Activated T-helper 1 cell treated with anti-CD3 and anti-CD28 coated beads, Interleukin-12 subunit alpha, Interleukin-12 subunit beta, Interleukin-2, Interleukin-4 antibody, amounts not matched to agents 30 ng/mL and 10 ng/mL and 1 ng/mL, durations not matched to agents 14 hours and 24 hours and 36 hours (primary cell): ENCODE results near the gene VSIG10L2. TPM values are rescaled to one million over a fixed set of nuclear protein-coding genes. Genes with fewer than 3 reads are reported as not detected.
A peak's percentile ranks its signal among the peaks of the same experiment; 100 is the strongest.

ENCODE experiments used
- DNase-seq: peaks from one replicate; pipeline ENCODE4 v3.0.0; 2021; ENCODE audit warnings: low spot score
- H3K27ac Mint-ChIP-seq: one replicate; pipeline ENCODE4 v1.8.0; 2021; ENCODE audit warnings: mild to moderate bottlenecking, mixed read lengths
- H3K27me3 Mint-ChIP-seq: one replicate; pipeline ENCODE4 v1.8.0; 2022; ENCODE audit warnings: mild to moderate bottlenecking, moderate library complexity, mixed read lengths; ENCODE audit not compliant: insufficient read depth
- H3K36me3 Mint-ChIP-seq: one replicate; pipeline ENCODE4 v1.8.0; 2021; ENCODE audit warnings: low read depth, mixed read lengths
- H3K4me1 Mint-ChIP-seq: one replicate; pipeline ENCODE4 v1.8.0; 2021; ENCODE audit warnings: low read depth, mixed read lengths
- H3K4me3 Mint-ChIP-seq: one replicate; pipeline ENCODE4 v1.8.0; 2021; ENCODE audit warnings: mild to moderate bottlenecking, moderate library complexity, mixed read lengths
- H3K9me3 Mint-ChIP-seq: one replicate; pipeline ENCODE4 v1.8.0; 2021; ENCODE audit warnings: mixed read lengths
- intact Hi-C: fragments of 100-400 bp; cut with micrococcal nuclease; formaldehyde crosslinking; loops from one replicate; pipeline ENCODE4 v1.15.1; 2024
- total RNA-seq: library from RNA; stranded (reverse); gene quantifications from 2 replicates; pipeline ENCODE4 v1.2.3, GENCODE V29; 2022

VSIG10L2 gene
- total RNA-seq, 1 donor from 2014 or later: not detected

DNA sequence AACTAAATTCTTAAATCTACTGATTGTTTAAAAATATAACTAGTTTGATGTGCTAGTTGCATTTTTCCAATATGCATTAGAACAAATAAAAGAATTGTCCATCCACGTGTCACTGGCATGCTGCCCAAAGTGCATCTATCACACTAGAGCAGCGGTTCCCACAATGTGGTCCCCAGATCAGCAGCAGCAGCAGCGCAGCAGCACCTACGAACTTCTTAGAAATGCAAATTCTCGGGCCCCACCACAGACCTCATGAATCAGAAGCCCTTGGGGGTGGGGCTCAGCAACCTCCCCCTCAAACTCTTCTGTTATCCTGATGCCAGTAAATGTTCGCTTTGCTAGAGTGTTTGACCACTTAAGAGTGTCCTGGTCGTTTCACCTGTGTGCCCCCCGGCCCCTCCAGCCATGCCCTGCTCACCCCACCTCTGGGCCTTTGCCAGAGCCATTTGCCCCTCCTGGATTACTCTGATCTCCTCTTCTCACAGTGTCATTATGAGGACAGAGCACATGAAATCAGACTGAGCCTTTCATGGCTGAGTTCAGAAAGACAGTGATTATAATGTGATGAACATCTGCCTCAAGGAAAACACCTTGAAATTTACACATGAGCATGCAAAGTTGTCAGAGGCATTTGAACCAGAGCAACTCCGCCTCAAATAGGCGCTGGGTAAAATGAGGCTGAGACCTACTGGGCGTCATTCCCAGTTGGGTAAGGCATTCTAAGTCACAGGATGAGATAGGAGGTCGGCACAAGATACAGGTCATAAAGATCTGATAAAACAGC lies 12.6 kb upstream of the VSIG10L2 start:
- DNase-seq: no peak
- Mint-ChIP-seq H3K27ac (no peak overlapping the region), H3K4me1 (no peaks in the 10 kb centered on the region), H3K36me3 (no peaks in the 10 kb centered on the region), H3K4me3 (no peak overlapping the region), H3K27me3 (peaks cover 23% of the 10 kb centered on the region), H3K9me3 (no peaks in the 10 kb centered on the region)
- intact Hi-C loops: no loop called here

DNA sequence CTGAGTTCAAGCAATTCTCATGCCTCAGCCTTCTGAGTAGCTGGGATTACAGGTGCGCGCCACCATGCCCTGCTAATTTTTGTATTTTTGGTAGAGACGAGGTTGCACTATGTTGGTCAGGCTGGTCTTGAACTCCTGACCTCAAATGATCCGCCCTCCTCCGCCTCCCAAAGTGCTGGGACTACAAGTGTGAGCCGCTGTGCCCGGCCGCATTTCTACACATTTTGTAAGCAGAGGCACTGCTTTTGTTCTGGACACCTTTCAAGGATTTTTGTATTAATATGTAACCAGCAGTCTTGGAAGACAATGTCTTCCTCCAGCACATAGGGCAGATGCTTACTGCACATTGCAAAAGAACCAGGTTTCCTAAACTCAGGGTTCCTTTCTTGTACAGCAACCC lies 11.4 kb upstream of the VSIG10L2 start:
- Mint-ChIP-seq H3K27ac (no peak overlapping the region), H3K4me3 (no peak overlapping the region), H3K4me1 (no peaks in the 10 kb centered on the region), H3K9me3 (no peaks in the 10 kb centered on the region), H3K36me3 (no peaks in the 10 kb centered on the region), H3K27me3 (peaks cover 18% of the 10 kb centered on the region)
- intact Hi-C loops: no loop called here
- no peak for DNase-seq

DNA sequence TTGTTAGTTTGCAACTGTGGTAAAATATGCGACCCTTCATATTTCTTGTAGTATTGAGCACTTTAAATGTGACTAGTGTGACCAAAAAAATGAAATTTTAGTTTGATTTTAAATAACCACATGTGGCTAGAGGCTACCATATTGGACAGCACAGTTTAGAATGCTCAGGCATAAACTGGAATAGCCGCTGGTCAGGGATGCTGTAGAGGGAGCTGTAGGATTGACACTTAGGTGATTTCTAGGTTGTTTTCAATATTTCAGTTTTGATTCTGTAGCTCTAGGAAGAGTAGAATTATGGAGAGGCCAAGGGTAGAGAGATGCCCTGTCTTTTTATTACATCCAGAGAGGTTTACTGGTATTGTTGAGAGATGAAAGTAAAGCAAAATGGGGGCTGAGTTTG lies 10.8 kb upstream of the VSIG10L2 start:
- Mint-ChIP-seq H3K27ac (no peak overlapping the region), H3K4me3 (no peak overlapping the region), H3K9me3 (no peaks in the 10 kb centered on the region), H3K27me3 (peaks cover 18% of the 10 kb centered on the region), H3K36me3 (no peaks in the 10 kb centered on the region), H3K4me1 (no peaks in the 10 kb centered on the region)
- intact Hi-C loops: no loop called here
- no peak for DNase-seq

DNA sequence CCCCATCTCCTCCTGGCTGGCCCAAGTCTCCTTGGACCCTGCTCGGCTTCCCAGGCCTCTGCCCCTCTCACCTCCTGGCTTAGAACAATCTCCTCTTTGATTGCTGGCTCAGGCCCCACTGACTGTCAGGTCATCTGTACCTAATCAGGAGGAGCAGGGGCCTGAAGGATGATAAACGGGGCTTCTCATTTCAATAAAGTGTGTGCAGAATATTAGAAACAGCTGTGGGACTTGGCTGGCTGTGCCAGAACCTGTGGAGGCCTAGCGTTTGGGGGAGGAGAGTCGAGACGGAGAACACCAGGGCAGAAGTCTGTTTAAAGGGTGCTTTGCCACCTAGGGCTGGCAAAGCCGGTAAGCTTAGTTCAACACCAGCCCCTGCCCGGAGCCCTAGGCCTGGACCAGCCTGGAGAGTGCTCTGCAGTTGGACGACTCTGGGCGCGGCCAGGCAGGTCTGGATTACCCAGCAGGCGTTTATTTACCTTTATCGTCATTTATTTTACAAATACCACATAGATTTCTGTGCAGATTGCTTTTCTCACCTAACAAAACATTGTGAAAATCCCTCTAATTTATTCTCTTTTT lies 10.1 kb upstream of the VSIG10L2 start:
- H3K9me3 Mint-ChIP-seq: no peaks in the 10 kb centered on the region
- DNase-seq: no peak
- peaks cover 18% of the 10 kb centered on the region for H3K27me3 Mint-ChIP-seq
- intact Hi-C loops: no loop called here
- no peaks in the 10 kb centered on the region for H3K4me1 Mint-ChIP-seq
- no peaks in the 10 kb centered on the region for H3K36me3 Mint-ChIP-seq
- no peak overlapping the region for H3K27ac Mint-ChIP-seq
- no peak overlapping the region for H3K4me3 Mint-ChIP-seq

DNA sequence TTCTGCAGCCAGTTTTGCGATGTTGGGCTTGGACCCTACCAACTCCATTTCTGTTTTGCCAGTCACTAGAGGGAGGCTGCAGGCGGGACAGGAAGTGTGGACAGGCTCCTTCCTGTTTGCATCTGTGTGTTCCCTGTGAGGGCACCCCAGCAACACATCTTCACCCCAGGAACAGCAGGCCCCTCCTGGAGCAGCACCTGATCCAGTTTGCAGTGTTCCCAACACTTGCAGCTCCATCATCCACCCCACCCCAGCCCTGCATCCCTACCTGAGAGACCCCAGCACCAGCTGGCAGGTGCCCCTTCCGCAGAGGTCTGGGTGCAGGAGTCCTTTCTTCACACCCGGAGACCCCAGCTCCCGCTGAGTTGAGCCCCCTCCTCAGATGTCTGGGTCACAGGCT lies 7.4 kb upstream of the VSIG10L2 start:
- intact Hi-C loops: no loop called here
- no peaks in the 10 kb centered on the region for H3K36me3 Mint-ChIP-seq
- peaks cover 11% of the 10 kb centered on the region for H3K27me3 Mint-ChIP-seq
- no peak for DNase-seq
- H3K4me1 Mint-ChIP-seq: no peaks in the 10 kb centered on the region
- no peak overlapping the region for H3K27ac Mint-ChIP-seq
- H3K9me3 Mint-ChIP-seq: no peaks in the 10 kb centered on the region
- no peak overlapping the region for H3K4me3 Mint-ChIP-seq

DNA sequence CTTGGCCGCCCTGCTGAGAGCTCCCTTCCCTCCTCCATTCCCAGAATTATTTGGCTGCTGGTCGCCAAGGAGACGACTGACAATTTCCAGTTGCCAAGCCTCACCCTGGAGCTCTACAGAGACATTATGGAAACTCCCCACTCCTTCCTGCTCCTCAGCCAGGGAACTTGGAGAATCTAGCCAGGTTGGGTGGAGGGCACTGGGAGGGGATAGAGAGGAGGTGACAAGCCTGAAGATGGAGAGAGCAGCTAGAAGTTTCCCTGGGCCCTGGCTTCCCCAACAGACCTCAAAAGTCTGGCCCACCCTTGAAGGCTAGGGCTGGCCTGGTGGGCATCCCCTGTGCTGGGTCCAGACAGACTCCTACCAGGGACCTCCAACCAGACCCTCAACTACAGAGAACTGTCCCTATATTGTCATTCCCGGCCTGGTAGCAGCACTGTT lies 6.7 kb upstream of the VSIG10L2 start:
- Mint-ChIP-seq H3K36me3 (no peaks in the 10 kb centered on the region), H3K4me3 (no peak overlapping the region), H3K4me1 (no peaks in the 10 kb centered on the region), H3K9me3 (no peaks in the 10 kb centered on the region), H3K27ac (no peak overlapping the region), H3K27me3 (peaks cover 11% of the 10 kb centered on the region)
- no peak for DNase-seq
- intact Hi-C loops: no loop called here

DNA sequence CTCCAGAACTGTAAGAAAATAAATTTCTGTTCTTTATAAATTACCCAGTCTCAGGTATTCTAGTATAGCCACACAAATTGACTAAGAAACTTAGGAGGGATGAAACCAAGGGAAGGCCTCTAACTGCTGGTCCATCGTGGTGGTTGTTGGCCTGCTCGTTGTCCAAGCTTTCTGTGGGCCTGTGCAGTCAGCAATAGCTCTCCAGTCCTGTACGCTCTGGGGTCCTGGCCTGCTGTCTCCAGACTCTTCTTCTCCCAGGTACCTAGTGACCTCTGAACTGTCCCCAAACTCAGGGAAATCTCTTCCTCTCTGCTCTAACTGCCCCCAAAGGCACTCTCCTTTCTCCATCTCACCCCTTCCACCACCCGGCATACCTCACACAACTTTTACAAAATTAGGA lies 5.7 kb upstream of the VSIG10L2 start:
- Mint-ChIP-seq H3K4me1 (no peaks in the 10 kb centered on the region), H3K27me3 (peaks cover 7% of the 10 kb centered on the region), H3K4me3 (no peak overlapping the region), H3K36me3 (no peaks in the 10 kb centered on the region), H3K27ac (no peak overlapping the region), H3K9me3 (no peaks in the 10 kb centered on the region)
- DNase-seq: no peak
- intact Hi-C loops: loop anchor here (5.0 kb wide), 1 partner anchor 122 kb away; the partner anchor contains the start of gene CDON

DNA sequence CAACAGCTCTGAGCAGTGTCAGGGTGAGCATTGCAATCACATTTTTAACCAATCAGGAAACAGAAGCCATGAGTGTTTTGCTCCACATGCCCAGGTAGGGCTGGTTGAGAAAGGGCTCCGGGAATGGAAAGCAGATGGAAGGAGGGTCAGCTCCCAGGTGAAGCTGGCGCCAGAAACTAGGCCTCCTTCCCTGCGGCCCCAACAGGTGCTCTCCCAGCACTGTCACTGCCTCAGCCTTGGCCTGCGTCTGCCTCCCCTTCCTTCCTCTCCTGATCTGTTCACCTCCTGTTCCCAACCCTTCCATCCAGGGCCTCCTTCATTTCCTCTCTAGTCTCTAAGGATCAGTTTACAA lies 4.6 kb upstream of the VSIG10L2 start:
- no peak for DNase-seq
- Mint-ChIP-seq H3K27me3 (peaks cover 5% of the 10 kb centered on the region), H3K4me1 (no peaks in the 10 kb centered on the region), H3K4me3 (no peak overlapping the region), H3K27ac (peak overlapping the region; percentile 11), H3K36me3 (no peaks in the 10 kb centered on the region), H3K9me3 (no peaks in the 10 kb centered on the region)
- intact Hi-C loops: loop anchor here (5.0 kb wide), 1 partner anchor 121 kb away; the partner anchor contains the start of gene CDON

DNA sequence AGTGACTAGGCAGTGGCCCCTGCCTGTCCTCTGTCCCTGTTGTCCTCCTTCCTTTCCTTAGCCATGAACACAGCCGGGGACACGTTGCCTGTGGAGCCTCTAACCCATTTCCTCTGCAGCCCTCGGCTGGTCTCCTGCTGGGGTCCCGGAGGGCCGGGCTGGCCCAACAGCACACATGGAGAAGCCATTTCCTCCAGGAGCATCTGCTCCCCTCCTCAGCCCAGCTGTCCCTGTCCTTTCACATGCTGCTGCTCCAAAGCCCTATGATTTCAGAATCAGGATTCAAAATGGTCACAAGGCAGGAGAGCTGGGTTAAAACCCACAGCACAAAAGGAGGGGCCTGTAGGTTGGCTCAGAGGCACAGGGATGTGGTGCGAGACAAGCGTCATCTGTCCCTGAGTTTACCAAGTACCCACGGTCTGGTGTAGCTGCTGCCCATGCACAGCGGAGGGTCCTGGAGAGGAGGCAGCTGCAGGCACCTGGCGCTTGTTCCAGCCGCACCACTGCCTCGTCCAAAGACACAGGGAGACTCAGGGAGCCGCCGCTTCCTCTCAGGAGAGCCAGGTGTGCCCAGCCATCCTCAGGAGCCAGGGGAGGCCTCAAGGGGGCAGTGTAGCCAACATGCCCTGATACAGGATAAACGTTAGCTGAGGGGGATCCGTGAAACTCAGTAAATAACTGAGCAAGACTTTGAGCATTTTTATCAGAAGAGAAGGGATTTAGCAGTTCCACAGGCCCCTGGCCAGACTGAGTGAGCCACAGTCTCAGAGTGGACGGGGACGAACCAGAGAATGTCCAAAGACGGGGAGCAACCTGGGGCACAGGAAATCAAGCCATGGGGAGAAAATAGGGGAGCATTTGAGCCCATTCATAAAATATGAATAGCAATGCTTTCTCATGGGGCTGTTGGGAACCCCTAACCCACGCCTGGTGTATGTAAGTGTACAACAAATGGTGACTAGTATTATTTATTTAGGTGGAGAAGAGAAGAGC lies 3.9 kb upstream of the VSIG10L2 start:
- peak; percentile 9 for DNase-seq
- H3K36me3 Mint-ChIP-seq: no peaks in the 10 kb centered on the region
- intact Hi-C loops: loop anchor here (1.0 to 5.0 kb wide), 2 partner anchors 120 to 252 kb away; partner anchors contain the start of gene CDON
- H3K27ac Mint-ChIP-seq: peak overlapping the region; percentile 11
- H3K4me1 Mint-ChIP-seq: no peaks in the 10 kb centered on the region
- no peaks in the 10 kb centered on the region for H3K9me3 Mint-ChIP-seq
- no peak overlapping the region for H3K4me3 Mint-ChIP-seq
- H3K27me3 Mint-ChIP-seq: peaks cover under 1% of the 10 kb centered on the region

DNA sequence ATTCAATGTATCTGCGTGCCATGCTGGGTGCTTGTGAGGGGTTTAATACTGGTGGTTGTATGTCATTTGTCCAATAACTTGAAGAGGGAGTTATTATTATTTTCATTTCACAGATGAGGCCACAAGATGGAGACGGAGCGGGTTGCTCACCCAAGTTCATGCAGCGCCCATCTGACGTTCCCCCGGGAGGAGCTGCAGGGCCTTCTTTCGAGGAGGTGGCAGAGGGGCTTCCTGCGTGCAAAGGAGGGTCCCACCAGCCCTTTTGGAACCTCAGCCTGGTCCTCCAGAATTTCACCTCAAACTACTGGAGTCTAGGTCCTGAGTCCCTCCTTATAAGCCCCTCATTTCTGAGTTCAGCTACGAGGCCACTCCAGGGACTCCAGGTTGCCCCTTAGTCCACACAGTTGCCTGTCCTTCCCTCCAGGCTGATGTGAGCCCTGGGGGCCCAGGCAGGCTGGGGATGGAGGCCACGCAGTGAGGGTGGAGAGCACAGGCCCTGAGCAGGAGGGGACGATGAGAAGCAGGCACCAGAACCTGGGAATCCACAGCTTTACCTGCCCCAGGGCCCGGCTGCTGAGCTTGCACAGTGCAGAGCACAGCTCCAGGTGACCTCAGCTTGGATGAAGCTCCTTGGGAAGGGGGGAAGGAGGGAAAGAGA lies 2.9 kb upstream of the VSIG10L2 start:
- H3K27ac Mint-ChIP-seq: no peak overlapping the region
- H3K4me3 Mint-ChIP-seq: no peak overlapping the region
- H3K9me3 Mint-ChIP-seq: no peaks in the 10 kb centered on the region
- DNase-seq: no peak
- no peaks in the 10 kb centered on the region for H3K27me3 Mint-ChIP-seq
- no peaks in the 10 kb centered on the region for H3K4me1 Mint-ChIP-seq
- no peaks in the 10 kb centered on the region for H3K36me3 Mint-ChIP-seq
- intact Hi-C loops: loop anchor here (1.0 to 5.0 kb wide), 2 partner anchors 119 to 251 kb away; partner anchors contain the start of gene CDON

DNA sequence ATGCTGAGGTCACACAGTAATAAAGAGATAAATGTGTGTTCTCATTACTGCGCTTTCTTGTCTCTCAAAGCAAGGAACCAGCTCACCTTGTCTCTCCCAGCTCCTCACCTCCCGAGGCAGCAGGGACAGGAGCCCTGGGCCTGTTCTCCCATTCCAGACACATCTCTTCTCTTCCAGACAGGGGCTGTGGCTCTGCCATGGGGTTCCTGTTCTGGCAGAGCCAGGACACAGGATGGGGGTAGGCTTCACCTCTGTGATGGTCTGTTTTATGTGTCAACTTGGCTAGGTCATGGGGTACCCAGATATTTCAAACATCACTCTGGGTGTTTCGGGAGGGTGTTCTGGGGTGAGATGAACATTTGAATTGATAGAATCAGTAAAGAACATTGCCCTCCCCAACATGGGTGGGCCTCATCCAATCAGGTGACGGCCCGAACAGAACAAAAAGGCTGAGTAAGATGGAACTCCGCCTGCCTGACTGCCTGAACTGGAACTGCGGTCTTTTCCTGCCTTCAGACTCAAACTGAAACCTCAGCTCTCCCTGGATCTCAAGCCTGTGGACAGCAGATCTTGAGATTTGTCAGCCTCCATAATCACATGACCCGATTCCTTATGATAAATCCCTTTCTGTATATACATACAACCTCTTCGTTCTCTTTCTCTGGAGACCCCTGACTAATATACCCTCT lies 2.0 kb upstream of the VSIG10L2 start:
- Mint-ChIP-seq H3K27me3 (no peaks in the 10 kb centered on the region), H3K4me1 (no peaks in the 10 kb centered on the region), H3K27ac (no peak overlapping the region), H3K36me3 (no peaks in the 10 kb centered on the region), H3K4me3 (no peak overlapping the region), H3K9me3 (no peaks in the 10 kb centered on the region)
- intact Hi-C loops: loop anchor here (5.0 kb wide), 1 partner anchor 118 kb away; the partner anchor contains the start of gene CDON
- no peak for DNase-seq
